HepG2 (cell line): ENCODE measurements around the gene GSTM1. TPM values are rescaled to one million over a fixed set of nuclear protein-coding genes. Genes with fewer than 3 reads are reported as not detected.

Source experiments
- AGO2 ChIP-seq: fragments of 200-400 bp; formaldehyde crosslinking; optimal IDR thresholded peaks from 2 replicates; pipeline ENCODE3; 2017; ENCODE audit warnings: mild to moderate bottlenecking, low read depth, low read length, moderate library complexity
- CCDC6 ChIP-seq: sonication (generic); formaldehyde crosslinking; IDR thresholded peaks from 2 replicates; pipeline ENCODE4 v1.8.1; 2022; ENCODE audit warnings: mild to moderate bottlenecking, missing genetic modification reagents, moderate library complexity
- EED ChIP-seq: sonication (generic); formaldehyde crosslinking; IDR thresholded peaks from 2 replicates; pipeline ENCODE4 v1.5.0; 2020; ENCODE audit warnings: mild to moderate bottlenecking, missing genetic modification reagents
- GMEB2 ChIP-seq: IDR thresholded peaks from 2 replicates; pipeline ENCODE4 v1.6.1; 2016; ENCODE audit warnings: missing biosample characterization, missing genetic modification reagents, low read depth
- IRF2 ChIP-seq: IDR thresholded peaks from 2 replicates; pipeline ENCODE4 v1.6.1; 2018; ENCODE audit warnings: missing genetic modification reagents, missing compliant biosample characterization
- MATR3 ChIP-seq: sonication (generic); formaldehyde crosslinking; IDR thresholded peaks from 2 replicates; pipeline ENCODE4 v1.4.0; 2020; ENCODE audit warnings: missing genetic modification reagents
- MAX ChIP-seq: IDR thresholded peaks from 2 replicates; pipeline ENCODE4 v1.6.1; 2012; ENCODE audit warnings: inconsistent platforms
- RELA ChIP-seq: sonication (generic); formaldehyde crosslinking; IDR thresholded peaks from 2 replicates; pipeline ENCODE4 v1.4.0; 2020; ENCODE audit warnings: missing genetic modification reagents
- TARDBP ChIP-seq: sonication (generic); formaldehyde crosslinking; IDR thresholded peaks from 2 replicates; pipeline ENCODE4 v1.8.0; 2022; ENCODE audit warnings: mild to moderate bottlenecking, missing genetic modification reagents
- TSC22D2 ChIP-seq: sonication (generic); formaldehyde crosslinking; IDR thresholded peaks from 2 replicates; pipeline ENCODE4 v1.5.1; 2020; ENCODE audit warnings: missing genetic modification reagents, mild to moderate bottlenecking, borderline replicate concordance
- ZBTB3 ChIP-seq: sonication (generic); formaldehyde crosslinking; IDR thresholded peaks from 2 replicates; pipeline ENCODE4 v1.4.0; 2020; ENCODE audit warnings: low read depth, mild to moderate bottlenecking, moderate library complexity, missing genetic modification reagents, borderline replicate concordance
- ZBTB49 ChIP-seq: sonication (generic); formaldehyde crosslinking; IDR thresholded peaks from 2 replicates; pipeline ENCODE4 v1.4.0; 2020; ENCODE audit warnings: missing genetic modification reagents, borderline replicate concordance
- ZNF24 ChIP-seq: fragments of 450-650 bp; IDR thresholded peaks from 2 replicates; pipeline ENCODE4 v1.6.1; 2017; ENCODE audit warnings: antibody characterized with exemption, mild to moderate bottlenecking
- ZNF333 ChIP-seq: sonication (generic); formaldehyde crosslinking; IDR thresholded peaks from 2 replicates; pipeline ENCODE4 v1.4.0; 2020; ENCODE audit warnings: mild to moderate bottlenecking, missing genetic modification reagents, borderline replicate concordance
- ZNF432 ChIP-seq: sonication (generic); formaldehyde crosslinking; IDR thresholded peaks from 2 replicates; pipeline ENCODE4 v1.5.0; 2020; ENCODE audit warnings: missing genetic modification reagents, mild to moderate bottlenecking, borderline replicate concordance
- ZNF609 ChIP-seq: sonication (generic); formaldehyde crosslinking; IDR thresholded peaks from 2 replicates; pipeline ENCODE4 v1.4.0; 2020; ENCODE audit warnings: mild to moderate bottlenecking, missing genetic modification reagents, borderline replicate concordance
- ZNF691 ChIP-seq: sonication (generic); formaldehyde crosslinking; IDR thresholded peaks from 2 replicates; pipeline ENCODE4 v1.4.0; 2020; ENCODE audit warnings: missing genetic modification reagents, low read depth, mild to moderate bottlenecking, borderline replicate concordance
- ZNF703 ChIP-seq: sonication (generic); formaldehyde crosslinking; IDR thresholded peaks from 2 replicates; pipeline ENCODE4 v1.5.1; 2020; ENCODE audit warnings: missing genetic modification reagents, mild to moderate bottlenecking, moderate library complexity, borderline replicate concordance
- ZNF773 ChIP-seq: sonication (generic); formaldehyde crosslinking; IDR thresholded peaks from 2 replicates; pipeline ENCODE4 v1.4.0; 2020; ENCODE audit warnings: missing genetic modification reagents, borderline replicate concordance
- polyA plus RNA-seq, 8 experiments: library from polyadenylated mRNA; depleted of rRNA in 3 of 8; stranded (reverse) in 7 of 8; unstranded in 1 of 8; fragments of >200 nt; fragmentation: Illumina TruSeq in 4 of 8; extraction: Trizol in 4 of 8; gene quantifications; 2 replicates each; pipeline versions ENCODE4 v1.2.1 to v1.2.3, GENCODE V29; 2011 to 2016; ENCODE audit warnings: low read depth in 4 of 8, missing spikeins in 1 of 8, mixed read lengths in 1 of 8; ENCODE audit not compliant: insufficient read depth in 1 of 8
- total RNA-seq, 5 experiments: library from RNA; depleted of rRNA; stranded (reverse); fragments of >200 nt; fragmentation: Illumina TruSeq; extraction: Trizol; gene quantifications; 2 replicates each; pipeline ENCODE4 v1.2.3, GENCODE V29; 2016; ENCODE audit warnings: low read depth in 1 of 5

The GSTM1 gene
- total and polyA plus RNA-seq, 2 of the 13 experiments (the other 11 are each of a cell fraction or from before 2014, with no cell fraction given) = 0.42 TPM; not detected in 1

GRCh38 chr1:109739738-109740614 is 52.4 kb downstream of the GSTM1 start (continued):
- no peak for TF ChIP-seq ZNF432 (CRISPR knock-in tag)
- TF ChIP-seq ZNF333 (CRISPR knock-in tag) = no peak
- no peak for TF ChIP-seq ZNF703 (CRISPR knock-in tag)
- peak; percentile 54; the same call in 1 of the 2 replicates for TF ChIP-seq TARDBP (CRISPR knock-in tag)
- peak; percentile 56; the same call in 1 of the 2 replicates for TF ChIP-seq IRF2
- no peak for TF ChIP-seq TSC22D2 (CRISPR knock-in tag)
- TF ChIP-seq ZNF773 = no peak
- no peak for TF ChIP-seq MATR3 (CRISPR knock-in tag)
- TF ChIP-seq ZNF24 = no peak
- no peak for TF ChIP-seq GMEB2 (CRISPR knock-in tag)
- peak; percentile 65; the same call in 1 of the 2 replicates for TF ChIP-seq EED (CRISPR knock-in tag)
- peak; percentile 64 for TF ChIP-seq ZNF691 (CRISPR knock-in tag)
- TF ChIP-seq CCDC6 (CRISPR knock-in tag) = no peak
- peak; percentile 46; the same call in 1 of the 2 replicates for TF ChIP-seq MAX
- no peak for TF ChIP-seq ZBTB49
- TF ChIP-seq RELA (CRISPR knock-in tag) = no peak
- TF ChIP-seq ZBTB3 = 0 out of 2 replicates have a peak, but pooled peaks have one; percentile 62
- TF ChIP-seq ZNF609 (CRISPR knock-in tag) = no peak
- peak; percentile 35 for TF ChIP-seq AGO2
